Fibroblast of pulmonary artery (primary cell): ENCODE data around the gene SH3PXD2A.

Experiments
- DNase-seq: peaks from one replicate; pipeline ENCODE4 v3.0.0-alpha.2; 2010; ENCODE audit warnings: low read depth
- H3K4me3 ChIP-seq: replicated peaks from 2 replicates; pipeline ENCODE4 v1.5.1; 2011; ENCODE audit warnings: low read depth, mild to moderate bottlenecking, control low read depth, low read length, moderate library complexity
- CTCF ChIP-seq: IDR thresholded peaks from 2 replicates; pipeline ENCODE4 v1.5.1; 2011; ENCODE audit warnings: mild to moderate bottlenecking, control low read depth, low read length, inconsistent platforms; ENCODE audit errors: missing control alignments

Gene SH3PXD2A

GRCh38 chr10:103627893-103628292 lies 227.5 kb downstream of the SH3PXD2A start:
- no peak for DNase-seq
- H3K4me3 ChIP-seq: no peak overlapping the region
- TF ChIP-seq CTCF: no peak

DNA sequence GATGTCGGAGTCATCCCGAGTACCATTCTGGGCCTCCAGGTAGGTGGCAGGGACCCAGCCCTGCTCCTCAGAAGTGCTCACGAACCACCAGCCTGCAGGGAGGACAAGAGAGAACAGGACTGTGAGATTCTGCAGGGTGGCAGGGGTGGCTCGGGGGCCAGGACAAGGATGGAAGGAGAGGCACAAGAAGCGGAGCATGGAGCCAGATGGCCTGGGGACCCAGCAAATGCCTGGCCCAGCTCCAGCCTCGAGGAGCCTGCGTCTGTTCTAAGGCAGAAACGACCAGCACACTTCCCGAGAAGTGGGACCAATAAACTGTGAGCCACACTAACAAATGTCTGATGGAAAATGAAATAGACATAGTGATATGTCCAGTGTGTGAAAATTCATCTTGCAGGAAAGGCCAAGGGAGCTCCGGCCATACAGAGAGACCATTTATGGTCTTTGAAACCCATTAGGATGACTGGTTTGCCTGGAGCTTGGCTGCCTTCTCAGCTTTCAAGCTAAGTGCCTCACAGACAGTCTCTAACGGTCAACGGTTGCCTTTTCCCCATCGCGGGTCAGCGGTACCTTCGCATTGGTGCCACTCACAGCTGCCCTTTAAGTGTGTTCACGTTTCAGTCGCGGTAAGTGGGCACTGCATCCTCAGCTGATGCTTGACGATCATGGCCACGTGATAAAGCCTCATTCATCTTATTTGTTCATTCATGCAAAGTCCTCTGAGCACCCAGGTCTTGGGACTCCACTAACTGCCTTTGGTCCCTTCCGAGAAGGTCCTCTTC lies 228.1 kb downstream of the SH3PXD2A start:
- TF ChIP-seq CTCF: no peak
- DNase-seq: no peak
- H3K4me3 ChIP-seq: no peak overlapping the region

DNA sequence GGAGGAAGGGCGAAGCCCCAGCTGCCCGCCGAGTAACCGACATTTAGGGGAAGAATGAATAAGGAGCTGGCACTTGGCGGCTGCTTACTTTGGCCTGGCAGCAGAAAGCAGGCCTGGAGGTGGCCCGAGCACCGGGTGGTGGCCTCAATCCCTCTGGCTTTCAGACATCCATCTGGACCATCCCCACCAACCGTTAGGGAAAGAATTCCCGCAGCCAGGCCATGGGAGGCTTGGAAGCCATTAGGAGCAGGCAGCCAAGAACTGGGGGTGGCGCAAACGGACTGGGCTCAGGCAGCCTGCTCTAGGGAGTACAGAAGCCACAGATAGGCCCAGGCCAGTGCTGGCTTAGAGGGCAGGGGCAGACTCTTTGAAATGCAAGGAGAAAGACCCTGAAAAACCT lies 229.2 kb downstream of the SH3PXD2A start:
- no peak for DNase-seq
- H3K4me3 ChIP-seq: no peak overlapping the region
- no peak for TF ChIP-seq CTCF

GRCh38 chr10:103622935-103623574 lies 232.3 kb downstream of the SH3PXD2A start:
- DNase-seq: no peak
- no peak for TF ChIP-seq CTCF
- H3K4me3 ChIP-seq: no peak overlapping the region

DNA sequence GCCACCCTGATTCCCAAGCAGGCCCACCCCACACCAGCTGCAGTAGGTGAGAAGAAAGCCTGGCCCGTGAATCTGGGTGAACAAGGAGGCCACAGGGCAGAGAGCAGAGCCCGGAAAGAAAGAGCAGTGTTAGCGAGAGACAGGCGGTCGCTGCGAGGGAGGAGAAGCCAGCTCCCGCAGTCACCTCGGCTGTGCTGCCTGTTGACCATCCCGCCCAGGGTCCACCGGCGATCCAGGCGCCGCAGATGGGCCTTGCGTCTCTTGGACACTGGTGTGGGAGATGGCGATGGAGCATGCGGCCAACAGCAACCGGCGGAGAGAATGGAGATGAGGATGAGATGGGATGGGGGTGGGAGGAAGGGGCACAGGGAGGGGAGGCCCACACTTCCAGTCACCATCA lies 233.1 kb downstream of the SH3PXD2A start:
- no peak overlapping the region for H3K4me3 ChIP-seq
- TF ChIP-seq CTCF: no peak
- no peak for DNase-seq

DNA sequence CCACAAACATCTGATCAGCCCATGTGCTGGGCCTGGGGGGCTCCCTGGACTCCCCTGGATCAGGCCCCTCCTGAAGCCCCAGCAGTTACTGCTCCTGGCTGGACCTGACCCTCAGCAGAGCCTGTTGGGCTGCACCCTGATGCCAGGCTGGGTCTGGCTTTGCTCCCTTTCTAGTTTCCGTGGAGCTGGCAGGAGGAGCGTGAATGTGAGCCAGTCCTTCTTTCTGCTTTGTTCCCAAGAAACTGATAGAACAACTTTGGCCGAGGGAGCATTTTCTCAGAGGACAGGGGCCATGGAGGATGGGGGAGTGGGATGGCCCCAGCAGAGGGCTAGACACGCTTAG lies 233.6 kb downstream of the SH3PXD2A start:
- no peak overlapping the region for H3K4me3 ChIP-seq
- TF ChIP-seq CTCF: no peak
- no peak for DNase-seq
